Lung (tissue), 12 donors: ENCODE measurements around the gene QKI. TPM values are rescaled to one million over a fixed set of nuclear protein-coding genes. Genes with fewer than 3 reads are reported as not detected.
A peak's percentile ranks its signal among the peaks of the same experiment; 100 is the strongest.

Experiments
- ATAC-seq: fragments of 200-7000 bp; cut with Tn5 transposase; one replicate; pipeline ENCODE4 v1.9.1; 2020; ENCODE audit warnings: moderate number of reproducible peaks; ENCODE audit not compliant: insufficient read depth, low FRiP score
- DNase-seq, 3 donors: peaks; one replicate each; pipeline ENCODE4 v3.0.0-alpha.2; 2013 to 2017
- H3K27ac ChIP-seq, 2 donors: one replicate each; pipeline ENCODE4 v1.5.1; 2013; ENCODE audit warnings: mild to moderate bottlenecking in 2 of 2, moderate library complexity in 2 of 2, control low read depth in 1 of 2, inconsistent platforms in 1 of 2, low read depth in 1 of 2, low read length in 1 of 2
- H3K27me3 ChIP-seq, 3 donors: one replicate each; pipeline ENCODE4 v1.5.1; 2013; ENCODE audit warnings: low read length in 2 of 3; ENCODE audit not compliant: control insufficient read depth in 3 of 3, insufficient read depth in 3 of 3
- H3K36me3 ChIP-seq, 4 donors: one replicate each; pipeline ENCODE4 v1.5.1; 2013; ENCODE audit warnings: low read length in 4 of 4, mild to moderate bottlenecking in 1 of 4, moderate library complexity in 1 of 4; ENCODE audit not compliant: control insufficient read depth in 4 of 4, insufficient read depth in 4 of 4
- H3K4me1 ChIP-seq, 5 donors: one replicate each; pipeline ENCODE4 v1.5.1; 2013; ENCODE audit warnings: low read length in 5 of 5, mild to moderate bottlenecking in 2 of 5, moderate library complexity in 1 of 5; ENCODE audit not compliant: control insufficient read depth in 5 of 5, insufficient read depth in 5 of 5
- H3K4me3 ChIP-seq: one replicate; pipeline ENCODE4 v1.5.1; 2013; ENCODE audit warnings: mild to moderate bottlenecking, control low read depth, moderate library complexity
- H3K9ac ChIP-seq, 2 donors: one replicate each; pipeline ENCODE4 v1.5.1; 2013; ENCODE audit warnings: low read length in 2 of 2, control low read depth in 1 of 2; ENCODE audit not compliant: insufficient read depth in 1 of 2
- H3K9me3 ChIP-seq, 4 donors: one replicate each; pipeline ENCODE4 v1.5.1; 2013; ENCODE audit warnings: low read length in 3 of 4, mild to moderate bottlenecking in 1 of 4, moderate library complexity in 1 of 4; ENCODE audit not compliant: control insufficient read depth in 4 of 4, insufficient read depth in 3 of 4
- WGBS, 2 donors: extraction: QIAGEN DNeasy Blood & Tissue Kit; methylation state at CpG; one replicate each; pipeline ENCODE4 v1.1.7; 2013; 5-methylcytosine and 5-hydroxymethylcytosine counted together
- polyA plus RNA-seq, 2 donors: library from polyadenylated mRNA; stranded (reverse); fragments of 200-250 nt; gene quantifications; one replicate each; pipeline ENCODE4 v1.2.1, GENCODE V29; 2013
- total RNA-seq, 2 donors: library from RNA; depleted of rRNA in 1 of 2; stranded (reverse); fragments of >200 nt in 1 of 2; gene quantifications; one replicate each; pipeline ENCODE4 v1.2.1, GENCODE V29; 2014 to 2021
- TF ChIP-seq, protein P1 (sequence below): IDR thresholded peaks from 2 replicates; pipeline ENCODE4 v1.5.1; 2012; ENCODE audit warnings: mild to moderate bottlenecking; ENCODE audit errors: control extremely low read depth, extremely low read depth
- donor health status: control.
- donor health status: control.
- donor health status: Bipolar disorder and iron deficiency.
- donor health status: healthy.
- donor health status: DM: yes; HTN: yes; CAD: no.

Gene QKI
- total and polyA plus RNA-seq, 4 donors = 20.6 to 228 (median 114) TPM

DNA sequence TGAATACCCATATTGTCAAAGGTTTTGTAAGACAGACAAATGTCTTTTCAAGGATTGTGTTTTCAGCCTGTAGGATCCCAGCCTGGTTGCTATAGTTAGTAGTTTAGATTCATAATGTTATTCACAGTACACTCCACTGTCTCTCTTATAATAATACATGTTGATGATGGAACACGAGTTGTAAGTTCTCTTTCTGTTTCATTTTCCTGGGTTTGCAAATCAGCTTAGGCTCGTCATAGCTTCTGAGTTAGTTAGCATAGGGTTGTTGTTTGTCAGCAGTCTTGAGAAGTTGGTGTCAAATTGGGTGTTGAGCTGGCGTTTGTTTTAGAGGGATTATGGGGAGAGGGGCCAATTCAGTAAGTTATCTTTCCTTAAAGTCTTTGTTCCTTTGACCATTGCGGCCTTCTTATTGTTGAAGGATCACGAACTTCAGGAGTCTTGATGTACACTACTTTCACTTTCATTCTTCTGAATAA lies 45.8 kb downstream of the QKI start:
- Histone ChIP-seq H3K9me3 (no peaks in the 10 kb centered on the region), H3K4me3 (no peak overlapping the region), H3K27ac (peak overlapping the region in 1 of 2 donors; percentile 66), H3K27me3 (no peaks in the 10 kb centered on the region), H3K36me3 (peaks cover 0 to 13% (median 6%) of the 10 kb centered on the region in 4 donors), H3K4me1 (peaks cover 0 to 38% (median 8%) of the 10 kb centered on the region in 5 donors), H3K9ac (peak overlapping the region in 1 of 2 donors; percentile 63)
- DNase-seq = peak in 2 of 3 donors; percentile 38 to 39
- TF ChIP-seq, protein P1, sequence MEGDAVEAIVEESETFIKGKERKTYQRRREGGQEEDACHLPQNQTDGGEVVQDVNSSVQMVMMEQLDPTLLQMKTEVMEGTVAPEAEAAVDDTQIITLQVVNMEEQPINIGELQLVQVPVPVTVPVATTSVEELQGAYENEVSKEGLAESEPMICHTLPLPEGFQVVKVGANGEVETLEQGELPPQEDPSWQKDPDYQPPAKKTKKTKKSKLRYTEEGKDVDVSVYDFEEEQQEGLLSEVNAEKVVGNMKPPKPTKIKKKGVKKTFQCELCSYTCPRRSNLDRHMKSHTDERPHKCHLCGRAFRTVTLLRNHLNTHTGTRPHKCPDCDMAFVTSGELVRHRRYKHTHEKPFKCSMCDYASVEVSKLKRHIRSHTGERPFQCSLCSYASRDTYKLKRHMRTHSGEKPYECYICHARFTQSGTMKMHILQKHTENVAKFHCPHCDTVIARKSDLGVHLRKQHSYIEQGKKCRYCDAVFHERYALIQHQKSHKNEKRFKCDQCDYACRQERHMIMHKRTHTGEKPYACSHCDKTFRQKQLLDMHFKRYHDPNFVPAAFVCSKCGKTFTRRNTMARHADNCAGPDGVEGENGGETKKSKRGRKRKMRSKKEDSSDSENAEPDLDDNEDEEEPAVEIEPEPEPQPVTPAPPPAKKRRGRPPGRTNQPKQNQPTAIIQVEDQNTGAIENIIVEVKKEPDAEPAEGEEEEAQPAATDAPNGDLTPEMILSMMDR = no peak
- WGBS, 2 donors = 21 to 42% methylated on average over 5 of the region's 5 CpGs
- ATAC-seq = peak; percentile 24

DNA sequence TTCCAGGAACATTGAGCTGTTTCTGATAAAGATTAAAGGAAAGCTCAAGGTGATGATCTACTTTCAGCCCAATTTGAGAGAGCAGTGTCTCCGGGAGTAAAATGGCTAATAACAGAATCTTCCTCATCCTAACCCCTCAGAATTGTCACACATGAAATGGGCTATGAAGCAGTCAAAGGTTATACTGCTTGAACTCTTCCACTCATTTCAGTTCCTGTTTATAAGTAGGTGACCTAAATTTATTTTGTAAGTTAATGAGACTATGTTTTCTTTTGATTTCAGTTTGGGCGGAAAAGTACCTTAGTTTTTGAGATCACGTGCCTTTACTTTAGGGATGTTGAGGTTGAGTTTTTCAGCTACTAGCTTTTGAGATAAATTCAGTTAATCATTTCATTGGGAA lies 47.2 kb downstream of the QKI start:
- Histone ChIP-seq H3K4me1 (peaks cover 0 to 37% (median 7%) of the 10 kb centered on the region in 5 donors), H3K9me3 (no peaks in the 10 kb centered on the region), H3K27ac (no peak overlapping the region), H3K4me3 (no peak overlapping the region), H3K9ac (no peak overlapping the region), H3K27me3 (no peaks in the 10 kb centered on the region), H3K36me3 (peaks cover 0 to 13% (median 3%) of the 10 kb centered on the region in 4 donors)
- TF ChIP-seq, protein P1 = no peak
- WGBS, 2 donors = 77 to 85% methylated on average over 3 of the region's 3 CpGs
- no peak for ATAC-seq
- peak in 1 of 3 donors; percentile 9 for DNase-seq

DNA sequence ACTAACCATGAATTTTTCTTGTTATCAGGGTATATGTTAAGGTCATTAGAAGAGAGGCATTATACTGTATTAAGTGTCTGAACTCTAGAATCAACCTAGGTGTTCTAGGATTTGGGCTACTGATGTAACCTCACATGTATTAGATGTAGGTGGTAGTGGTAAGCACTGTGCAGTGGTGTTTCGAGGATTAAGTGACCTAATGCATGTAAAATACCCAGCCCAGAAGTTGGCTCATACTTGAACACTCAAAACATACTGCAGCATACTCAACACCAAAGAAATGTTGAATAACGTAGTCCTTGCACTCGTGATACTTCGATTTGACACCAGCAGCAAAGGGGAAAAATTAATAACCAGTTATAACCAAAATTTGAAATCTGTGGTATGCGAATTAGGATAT lies 48.7 kb downstream of the QKI start:
- Histone ChIP-seq H3K9me3 (no peaks in the 10 kb centered on the region), H3K27ac (no peak overlapping the region), H3K36me3 (peaks cover 0 to 4% (median 0%) of the 10 kb centered on the region in 4 donors), H3K27me3 (no peaks in the 10 kb centered on the region), H3K9ac (no peak overlapping the region), H3K4me1 (peaks cover 0 to 29% (median 5%) of the 10 kb centered on the region in 5 donors), H3K4me3 (no peak overlapping the region)
- TF ChIP-seq, protein P1 = no peak
- DNase-seq (no peak), ATAC-seq (no peak)
- WGBS, 2 donors = 85 to 95% methylated on average over 5 of the region's 5 CpGs

DNA sequence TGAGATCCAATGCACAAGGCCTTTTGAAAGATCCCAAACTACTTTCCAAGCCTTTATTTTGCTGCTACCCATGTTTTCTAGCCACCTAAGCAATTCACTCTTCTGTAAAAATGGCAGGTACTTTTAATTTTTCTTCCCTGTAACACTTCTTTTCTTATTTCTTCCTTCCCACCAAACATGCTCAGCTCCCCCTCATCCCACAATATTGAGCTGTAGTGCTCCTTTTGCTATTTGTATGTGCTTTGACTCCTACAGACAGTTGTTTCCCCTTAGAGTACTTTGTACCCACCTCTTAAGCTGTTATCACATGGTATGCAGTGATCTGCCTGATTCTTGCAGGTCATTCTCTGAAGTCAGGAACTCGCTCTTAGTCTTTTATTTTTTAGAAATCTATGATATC lies 49.3 kb downstream of the QKI start:
- ATAC-seq = no peak

More for the DNA sequence above, 49.3 kb downstream of the QKI start:
- no peaks in the 10 kb centered on the region for H3K9me3 ChIP-seq
- H3K4me1 ChIP-seq = peaks cover 0 to 32% (median 5%) of the 10 kb centered on the region in 5 donors
- H3K9ac ChIP-seq = no peak overlapping the region
- TF ChIP-seq, protein P1 = no peak
- H3K27ac ChIP-seq = peak overlapping the region in 1 of 2 donors; percentile 45
- DNase-seq = no peak
- WGBS, 2 donors = 97 to 100% methylated on average over 1 of the region's 1 CpG
- H3K4me3 ChIP-seq = no peak overlapping the region
- H3K27me3 ChIP-seq = no peaks in the 10 kb centered on the region
- peaks cover 0 to 4% (median 0%) of the 10 kb centered on the region in 4 donors for H3K36me3 ChIP-seq
